BE2C (cell line): Measurements from ENCODE around the gene SORBS1.

Experiments
- DNase-seq: peaks from one replicate; pipeline ENCODE4 v3.0.0-alpha.2; 2020
- H3K27me3 ChIP-seq: fragments of 250-450 bp; sonication (Bioruptor Pico); 2 replicates; pipeline ENCODE4 v1.5.1; 2020; ENCODE audit warnings: mild to moderate bottlenecking
- H3K36me3 ChIP-seq: fragments of 250-450 bp; sonication (Bioruptor Pico); 2 replicates; pipeline ENCODE4 v1.5.1; 2020; ENCODE audit warnings: mild to moderate bottlenecking
- H3K4me1 ChIP-seq: fragments of 250-450 bp; sonication (Bioruptor Pico); 2 replicates; pipeline ENCODE4 v1.5.1; 2020
- H3K4me3 ChIP-seq: 2 replicates; pipeline ENCODE4 v1.5.1; 2011; ENCODE audit warnings: low read depth, low read length
- H3K9me3 ChIP-seq: fragments of 250-450 bp; sonication (Bioruptor Pico); 2 replicates; pipeline ENCODE4 v1.5.1; 2020
- CTCF ChIP-seq: IDR thresholded peaks from 2 replicates; pipeline ENCODE4 v1.5.1; 2012; ENCODE audit warnings: mild to moderate bottlenecking, low read depth, low read length

The SORBS1 gene

GRCh38 chr10:95359466-95359865 is 201.7 kb downstream of the SORBS1 start:
- DNase-seq = no peak
- Histone ChIP-seq H3K9me3 (no peaks in the 10 kb centered on the region), H3K4me1 (no peaks in the 10 kb centered on the region), H3K27me3 (peaks cover 3% of the 10 kb centered on the region; the same call in 1 of the 2 replicates), H3K4me3 (no peak overlapping the region), H3K36me3 (no peaks in the 10 kb centered on the region)
- no peak for TF ChIP-seq CTCF

- Histone ChIP-seq H3K27me3 (peaks cover 3% of the 10 kb centered on the region; the same call in 1 of the 2 replicates), H3K36me3 (no peaks in the 10 kb centered on the region), H3K4me3 (no peak overlapping the region), H3K9me3 (no peaks in the 10 kb centered on the region), H3K4me1 (no peaks in the 10 kb centered on the region)
- no peak for DNase-seq
- TF ChIP-seq CTCF = no peak
Measured at GRCh38 chr10:95356190-95356955, 204.8 kb downstream of the SORBS1 start.

- DNase-seq = no peak
- H3K4me3 ChIP-seq = no peak overlapping the region
- TF ChIP-seq CTCF = no peak
- no peaks in the 10 kb centered on the region for H3K9me3 ChIP-seq
- H3K27me3 ChIP-seq = peaks cover 3% of the 10 kb centered on the region; the same call in 1 of the 2 replicates
- no peaks in the 10 kb centered on the region for H3K36me3 ChIP-seq
- no peaks in the 10 kb centered on the region for H3K4me1 ChIP-seq
Measured at GRCh38 chr10:95355301-95355700, 205.9 kb downstream of the SORBS1 start.

GRCh38 chr10:95354110-95354509 is 207.1 kb downstream of the SORBS1 start:
- no peak for DNase-seq
- Histone ChIP-seq H3K36me3 (no peaks in the 10 kb centered on the region), H3K9me3 (no peaks in the 10 kb centered on the region), H3K27me3 (peaks cover 3% of the 10 kb centered on the region; the same call in 1 of the 2 replicates), H3K4me1 (no peaks in the 10 kb centered on the region), H3K4me3 (no peak overlapping the region)
- TF ChIP-seq CTCF = no peak

- Histone ChIP-seq H3K27me3 (peaks cover 3% of the 10 kb centered on the region; the same call in 1 of the 2 replicates), H3K4me1 (no peaks in the 10 kb centered on the region), H3K36me3 (no peaks in the 10 kb centered on the region), H3K9me3 (no peaks in the 10 kb centered on the region), H3K4me3 (no peak overlapping the region)
- DNase-seq = no peak
- no peak for TF ChIP-seq CTCF
Measured at GRCh38 chr10:95353123-95353522, 208.0 kb downstream of the SORBS1 start.

GRCh38 chr10:95352684-95353083 is 208.5 kb downstream of the SORBS1 start:
- H3K4me3 ChIP-seq = no peak overlapping the region
- TF ChIP-seq CTCF = no peak
- H3K9me3 ChIP-seq = no peaks in the 10 kb centered on the region
- H3K36me3 ChIP-seq = no peaks in the 10 kb centered on the region
- H3K27me3 ChIP-seq = peaks cover 3% of the 10 kb centered on the region; the same call in 1 of the 2 replicates
- no peaks in the 10 kb centered on the region for H3K4me1 ChIP-seq
- no peak for DNase-seq
